Measurements from ENCODE around the gene GALNT13.

GRCh38 chr2:154203206-154203605, 331.5 kb downstream of the GALNT13 start:
- TF ChIP-seq CTCF (IDR thresholded peaks at IDR 0.05; ENCODE audit: insufficient read depth, low read length, poor library complexity, severe bottlenecking) (no peak), EZH2phosphoT487 (conservative IDR thresholded peaks at IDR 0.05; ENCODE audit: low read length) (no peak)

Measured in SU-DHL-6 (cell line).